ENCODE results near the gene PPP6R1.

GRCh38 chr19:55186080-55186479, 72.7 kb downstream of the PPP6R1 start:
- TF ChIP-seq EZH2phosphoT487 (IDR thresholded peaks at IDR 0.05; ENCODE audit: borderline replicate concordance, low read depth) (no peak), RAD21 (IDR thresholded peaks at IDR 0.05; ENCODE audit: low read length) (no peak), CTCF (IDR thresholded peaks at IDR 0.05) (no peak), JUND (IDR thresholded peaks at IDR 0.05) (no peak), MAX (IDR thresholded peaks at IDR 0.05; ENCODE audit: low read depth) (no peak), YY1 (IDR thresholded peaks at IDR 0.05; ENCODE audit: low read depth) (no peak), USF1 (IDR thresholded peaks at IDR 0.05; ENCODE audit: borderline replicate concordance, low read depth) (no peak), SIN3A (IDR thresholded peaks at IDR 0.05; ENCODE audit: borderline replicate concordance, low read depth, low read length) (no peak), RFX5 (IDR thresholded peaks at IDR 0.05; ENCODE audit: low read length) (no peak)

Measured in SK-N-SH (cell line).